NB4 (cell line): ENCODE results near the gene MBOAT1.

ENCODE experiments used
- DNase-seq: peaks from one replicate; pipeline ENCODE4 v3.0.0; 2010; ENCODE audit warnings: low read depth
- H3K4me3 ChIP-seq: one replicate; pipeline ENCODE4 v1.5.1; 2011; ENCODE audit warnings: mild to moderate bottlenecking, low read depth, low read length, moderate library complexity
- MYC ChIP-seq: IDR thresholded peaks from 2 replicates; pipeline ENCODE4 v1.6.1; 2011; ENCODE audit warnings: low read depth, low read length
- POLR2A ChIP-seq: IDR thresholded peaks from 2 replicates; pipeline ENCODE4 v1.6.1; 2011; ENCODE audit warnings: mild to moderate bottlenecking; ENCODE audit not compliant: insufficient read length; ENCODE audit errors: extremely low read depth
- TF ChIP-seq, protein P1 (sequence below): IDR thresholded peaks from one replicate; pipeline ENCODE4 v1.5.1; 2012; ENCODE audit warnings: low read depth, low read length
- TF ChIP-seq, protein P2 (sequence below): IDR thresholded peaks from 2 replicates; pipeline ENCODE4 v1.6.1; 2011; ENCODE audit warnings: low read depth, low read length

The MBOAT1 gene

DNA sequence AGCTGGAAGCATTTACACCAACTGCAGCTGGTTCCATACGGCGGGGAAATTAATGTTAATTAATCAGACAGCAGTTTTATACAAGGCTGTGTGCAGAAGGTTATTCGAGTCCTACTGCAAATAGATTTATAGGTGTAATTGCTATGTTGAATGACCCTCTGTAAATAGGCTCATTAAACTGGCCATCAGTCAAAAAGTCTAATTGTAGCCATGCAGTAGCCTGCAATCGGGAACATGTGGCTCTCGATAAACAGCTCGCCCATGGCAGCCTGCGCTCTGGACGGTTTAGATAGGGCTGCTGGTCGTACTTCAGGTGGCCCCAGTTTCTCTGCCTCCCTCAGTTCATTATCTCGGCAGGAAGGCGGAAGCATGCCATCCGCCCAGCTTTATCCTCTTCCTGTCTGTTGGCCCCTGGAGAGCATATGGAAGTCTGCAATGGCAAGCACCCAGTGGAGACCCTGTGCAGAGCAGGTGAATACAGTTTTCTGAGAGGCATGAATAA, 143.2 kb downstream of the MBOAT1 start:
- DNase-seq: no peak
- H3K4me3 ChIP-seq: no peak overlapping the region
- TF ChIP-seq POLR2A (no peak), MYC (no peak)
- TF ChIP-seq, protein P1, sequence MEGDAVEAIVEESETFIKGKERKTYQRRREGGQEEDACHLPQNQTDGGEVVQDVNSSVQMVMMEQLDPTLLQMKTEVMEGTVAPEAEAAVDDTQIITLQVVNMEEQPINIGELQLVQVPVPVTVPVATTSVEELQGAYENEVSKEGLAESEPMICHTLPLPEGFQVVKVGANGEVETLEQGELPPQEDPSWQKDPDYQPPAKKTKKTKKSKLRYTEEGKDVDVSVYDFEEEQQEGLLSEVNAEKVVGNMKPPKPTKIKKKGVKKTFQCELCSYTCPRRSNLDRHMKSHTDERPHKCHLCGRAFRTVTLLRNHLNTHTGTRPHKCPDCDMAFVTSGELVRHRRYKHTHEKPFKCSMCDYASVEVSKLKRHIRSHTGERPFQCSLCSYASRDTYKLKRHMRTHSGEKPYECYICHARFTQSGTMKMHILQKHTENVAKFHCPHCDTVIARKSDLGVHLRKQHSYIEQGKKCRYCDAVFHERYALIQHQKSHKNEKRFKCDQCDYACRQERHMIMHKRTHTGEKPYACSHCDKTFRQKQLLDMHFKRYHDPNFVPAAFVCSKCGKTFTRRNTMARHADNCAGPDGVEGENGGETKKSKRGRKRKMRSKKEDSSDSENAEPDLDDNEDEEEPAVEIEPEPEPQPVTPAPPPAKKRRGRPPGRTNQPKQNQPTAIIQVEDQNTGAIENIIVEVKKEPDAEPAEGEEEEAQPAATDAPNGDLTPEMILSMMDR: no peak

DNA sequence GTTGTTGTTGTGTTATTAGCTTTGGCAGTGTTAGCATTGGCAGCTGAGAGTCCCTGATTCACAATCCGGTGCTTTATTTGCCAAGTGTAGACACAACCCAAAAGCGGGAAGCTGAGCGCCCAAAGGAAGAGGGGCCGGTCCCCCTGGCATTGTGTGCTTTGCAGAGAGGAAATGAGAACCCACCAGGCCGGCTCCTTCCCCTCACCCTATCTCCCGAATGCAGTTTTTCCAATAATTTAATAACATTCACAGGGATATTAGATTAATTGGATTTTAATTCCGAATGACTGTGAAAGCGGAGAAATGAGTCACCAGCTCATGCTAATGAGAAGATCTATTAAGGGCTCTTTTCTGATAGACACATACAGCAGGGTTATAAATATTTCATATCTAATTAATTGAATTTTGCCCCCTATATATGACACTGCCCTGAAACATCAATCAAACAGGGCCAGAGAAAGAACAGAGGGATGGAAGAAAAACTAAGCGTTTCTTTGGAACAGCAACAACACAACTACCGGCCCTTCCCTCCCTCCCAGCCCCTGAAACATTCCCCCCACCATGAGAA, 143.8 kb downstream of the MBOAT1 start:
- TF ChIP-seq, protein P2, sequence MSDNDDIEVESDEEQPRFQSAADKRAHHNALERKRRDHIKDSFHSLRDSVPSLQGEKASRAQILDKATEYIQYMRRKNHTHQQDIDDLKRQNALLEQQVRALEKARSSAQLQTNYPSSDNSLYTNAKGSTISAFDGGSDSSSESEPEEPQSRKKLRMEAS: no peak
- TF ChIP-seq MYC: no peak
- TF ChIP-seq POLR2A: no peak
- TF ChIP-seq, protein P1: no peak
- no peak overlapping the region for H3K4me3 ChIP-seq
- no peak for DNase-seq

DNA sequence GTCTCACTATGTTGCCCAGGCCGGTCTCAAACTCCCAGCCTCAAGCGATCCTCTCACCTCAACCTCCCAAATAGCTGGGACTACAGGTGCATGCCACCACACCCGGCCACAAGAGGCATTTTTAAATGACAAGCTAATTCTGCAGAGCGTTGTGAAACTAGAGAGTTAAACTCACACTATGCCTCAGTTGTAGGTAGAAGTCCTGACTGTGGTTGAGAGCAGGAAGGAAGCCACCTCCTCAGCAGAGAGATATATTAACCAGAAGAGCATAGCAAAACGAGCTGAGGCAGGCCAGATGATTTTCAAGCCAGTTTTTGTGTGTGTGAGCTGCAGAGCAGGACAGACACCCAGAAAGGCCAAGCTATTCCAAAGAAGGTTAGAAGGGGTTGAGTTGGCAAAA, 150.3 kb downstream of the MBOAT1 start:
- TF ChIP-seq POLR2A (no peak), MYC (no peak)
- TF ChIP-seq, protein P1: no peak
- TF ChIP-seq, protein P2: no peak
- DNase-seq: no peak
- no peak overlapping the region for H3K4me3 ChIP-seq

DNA sequence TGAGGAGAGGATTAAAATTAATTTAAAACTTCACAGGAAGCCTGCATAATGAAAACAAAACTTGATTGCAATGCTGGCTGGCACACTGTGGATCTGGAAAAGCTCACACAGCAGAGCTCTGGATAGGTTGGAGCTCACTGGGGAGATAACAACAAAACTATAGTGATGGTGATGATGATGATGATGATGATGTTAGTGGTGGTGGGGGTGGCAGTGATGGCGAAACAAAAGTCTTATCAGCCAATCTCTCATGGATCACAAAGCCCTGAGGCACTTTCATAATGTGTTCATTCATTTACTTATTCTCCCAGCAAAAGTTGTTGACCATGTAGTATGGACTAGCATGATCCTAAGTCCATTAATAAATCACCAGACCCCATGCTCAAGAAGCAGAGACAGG, 152.0 kb downstream of the MBOAT1 start:
- H3K4me3 ChIP-seq: no peak overlapping the region

DNA sequence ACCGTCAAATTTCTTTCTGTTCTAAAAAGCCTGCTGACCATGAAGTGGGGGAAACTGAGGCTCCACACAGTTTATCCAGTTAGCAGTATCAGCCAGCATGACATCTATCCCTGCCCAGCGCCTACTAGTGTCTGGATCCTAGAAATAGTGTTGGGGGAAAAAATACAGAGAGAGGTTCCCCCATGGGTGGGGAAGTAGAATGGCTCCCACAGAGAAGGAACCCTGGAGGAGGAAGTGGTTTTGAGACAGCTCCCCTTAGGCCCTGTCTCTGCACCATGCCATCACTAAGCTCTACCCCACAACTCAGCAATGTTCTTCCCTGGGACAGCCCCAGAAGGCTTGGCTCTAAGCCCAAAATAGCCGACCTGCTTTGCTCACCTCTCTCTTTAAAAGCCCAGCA, 153.4 kb downstream of the MBOAT1 start:
- TF ChIP-seq, protein P1: peak; percentile 51
- TF ChIP-seq, protein P2: no peak
- DNase-seq: peak; percentile 76
- no peak overlapping the region for H3K4me3 ChIP-seq

More for the DNA sequence above, 152.0 kb downstream of the MBOAT1 start:
- TF ChIP-seq, protein P1: no peak
- TF ChIP-seq MYC (no peak), POLR2A (no peak)
- TF ChIP-seq, protein P2: no peak
- DNase-seq: no peak
